NCI-H2227 (cell line): ENCODE data around the gene NHLRC2.
"Not testable (repeated sequence)": the region's sequence is repeated elsewhere in the genome, so short reads cannot be mapped to it uniquely, and the experiment has no call there.

ENCODE experiments used
- DNase-seq: peaks from one replicate; lab custom pipeline; 2025; ENCODE audit not compliant: unreplicated experiment; lab: John Stamatoyannopoulos, UW

The NHLRC2 gene

DNA sequence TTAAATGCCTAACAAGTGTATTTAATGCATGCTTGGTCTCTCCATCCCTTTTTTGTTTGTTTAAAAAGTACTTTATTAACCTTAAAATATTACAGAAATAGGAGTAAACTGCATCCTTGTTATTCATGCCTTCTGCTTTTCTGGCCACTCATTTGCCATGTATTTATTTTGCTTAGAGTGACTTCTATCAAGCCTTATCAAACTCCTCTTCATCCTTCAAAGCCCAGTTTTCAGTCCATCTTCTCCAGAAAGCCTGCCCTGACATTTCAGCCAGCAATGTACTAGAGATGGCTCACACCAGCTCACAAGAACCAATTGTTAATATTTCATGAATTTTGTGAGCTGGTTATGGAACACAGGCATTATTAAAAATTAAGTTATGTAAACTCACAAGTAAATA, 82.8 kb downstream of the NHLRC2 start:
- no peak for DNase-seq

DNA sequence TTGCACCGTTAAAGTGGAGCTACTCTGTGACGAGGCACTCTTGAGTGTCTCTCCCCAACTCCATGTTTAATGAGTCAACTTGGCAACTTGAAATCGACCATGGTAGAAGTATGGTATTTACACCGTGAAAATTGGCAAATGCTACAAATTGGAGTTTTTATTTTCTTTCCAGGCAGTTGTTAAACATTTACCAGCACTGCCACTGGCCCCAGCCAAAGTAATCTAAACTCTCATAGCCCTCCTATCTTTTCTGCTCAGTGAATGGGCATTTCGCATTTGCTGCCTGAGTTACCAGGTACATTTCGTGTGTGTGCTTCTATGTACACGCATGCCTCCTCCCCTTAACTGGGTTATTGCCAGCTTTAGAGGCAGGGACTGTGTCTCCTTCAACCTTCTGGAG, 83.3 kb downstream of the NHLRC2 start:
- DNase-seq: no peak

DNA sequence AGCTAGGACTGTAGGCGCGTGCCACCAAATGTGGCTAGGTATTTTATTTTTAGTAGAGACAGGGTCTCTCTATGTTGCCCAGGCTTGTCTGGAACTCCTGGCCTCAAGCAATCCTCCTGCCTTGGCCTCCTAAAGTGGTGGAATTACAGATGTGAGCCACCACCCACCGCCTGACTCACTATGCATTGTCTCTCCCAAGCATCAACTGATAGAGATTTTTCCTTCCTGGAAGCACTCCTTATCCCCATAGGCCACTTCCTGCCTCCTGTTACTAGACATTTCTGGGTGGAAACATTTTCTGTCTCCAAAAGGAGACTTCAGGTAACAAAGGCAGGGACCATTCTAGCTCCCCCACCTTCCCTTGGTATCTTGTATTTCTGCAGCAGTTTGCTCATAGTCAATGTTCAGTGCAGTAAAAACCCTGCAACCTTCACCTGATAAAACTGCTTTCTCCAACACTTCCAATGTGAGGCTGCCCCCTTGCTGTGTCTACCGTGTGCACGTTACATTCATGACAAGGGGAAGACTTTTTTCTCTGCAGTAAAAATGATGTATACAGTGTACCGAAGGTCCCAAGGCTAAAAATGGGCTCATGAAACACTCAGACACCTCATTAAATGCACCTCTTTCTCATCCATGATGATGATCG, 84.9 kb downstream of the NHLRC2 start:
- DNase-seq: no peak

GRCh38 chr10:113941140-113941539, 86.7 kb downstream of the NHLRC2 start:
- no peak for DNase-seq

- DNase-seq: not testable (repeated sequence)
These were observed 88.7 kb downstream of the NHLRC2 start for GRCh38 chr10:113943196-113943595.

DNA sequence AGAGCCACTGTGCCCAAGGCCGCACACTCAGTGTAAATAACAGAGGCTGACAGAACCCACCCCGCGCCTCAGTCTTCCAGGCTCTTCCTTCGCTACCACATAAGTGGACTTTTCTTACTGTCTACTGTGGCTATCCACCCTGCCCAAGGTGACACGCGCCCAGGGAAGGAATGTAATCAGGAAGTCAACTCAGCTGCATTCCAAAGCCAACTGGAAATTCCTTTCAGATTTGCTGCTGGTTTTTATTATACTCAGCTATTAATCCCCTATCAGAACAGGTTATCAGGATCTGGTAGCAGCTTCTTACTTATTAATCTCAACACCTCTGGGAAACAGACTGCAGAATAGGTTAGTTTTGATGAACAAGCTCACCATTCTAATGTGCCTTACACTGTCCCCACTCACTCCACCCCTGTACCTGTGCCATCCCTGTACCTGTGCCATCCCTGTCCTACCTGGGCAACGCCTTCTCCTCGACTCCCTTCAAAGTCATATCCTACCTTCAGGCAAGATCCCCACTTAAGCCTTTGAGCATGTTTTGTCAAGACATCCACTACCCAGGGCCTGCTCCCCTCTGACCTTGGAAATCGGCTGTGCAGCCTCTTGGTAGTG, 90.7 kb downstream of the NHLRC2 start:
- no peak for DNase-seq

DNA sequence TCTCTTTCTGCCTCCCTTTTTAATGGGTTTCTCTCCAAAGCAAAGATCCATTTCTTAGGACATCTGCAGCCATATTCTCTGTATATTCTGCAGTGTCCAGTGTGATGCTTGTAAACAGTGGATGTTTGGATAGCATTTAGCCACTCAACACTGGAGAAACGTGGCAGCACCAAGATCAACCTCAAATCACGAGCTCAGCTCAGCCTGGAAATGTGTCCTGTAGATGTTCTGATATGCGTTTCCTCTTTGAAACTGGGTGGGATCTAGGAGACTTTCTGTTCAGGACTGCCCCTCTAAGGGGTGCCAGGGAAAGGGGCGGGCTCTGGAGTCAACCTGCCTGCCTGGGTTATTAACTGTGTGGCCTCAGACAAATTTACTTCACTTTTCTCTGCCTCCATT, 91.2 kb downstream of the NHLRC2 start:
- no peak for DNase-seq

DNA sequence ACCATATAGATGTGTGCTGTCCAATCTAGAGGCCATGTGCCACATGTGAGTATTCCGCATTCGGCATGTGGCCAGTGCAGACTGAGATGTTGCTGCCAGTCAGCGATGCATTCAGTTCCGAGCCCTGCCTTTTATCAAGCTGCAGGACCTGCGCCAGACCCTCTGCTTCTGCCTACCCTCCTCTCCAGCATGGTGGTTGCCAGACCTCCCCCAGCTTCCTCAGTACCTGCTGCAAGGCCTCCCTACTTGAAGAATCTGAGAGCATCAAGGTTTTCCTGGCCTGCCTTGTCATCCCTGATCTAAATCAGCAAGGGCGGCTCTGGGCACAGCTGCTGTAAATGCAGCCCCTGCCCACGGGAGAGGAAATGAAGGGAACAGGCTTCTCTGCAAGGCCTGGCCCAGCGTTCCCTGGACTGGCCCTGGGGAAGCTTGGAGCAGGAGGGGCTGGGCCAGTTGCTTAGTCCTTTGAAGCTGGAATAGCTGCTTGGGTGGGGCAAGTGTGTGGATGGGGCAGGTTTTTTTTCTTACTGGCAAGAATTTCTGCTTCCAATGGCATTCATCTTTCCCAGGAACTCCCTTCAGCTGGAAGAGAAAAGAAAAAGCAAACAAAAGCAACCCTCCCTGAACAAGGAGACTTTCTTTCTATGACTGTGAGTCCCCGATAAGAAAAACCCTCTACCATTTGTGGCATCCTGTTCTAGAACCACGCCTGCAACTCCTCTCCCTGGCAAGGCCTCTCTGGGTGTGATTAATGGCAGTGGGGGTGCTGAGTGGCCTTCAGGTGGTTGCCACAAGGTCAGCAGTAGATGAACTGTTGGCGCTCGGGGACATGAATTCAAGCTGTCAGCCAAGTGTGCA, 93.0 kb downstream of the NHLRC2 start:
- DNase-seq: peak; percentile 36

- no peak for DNase-seq
These were observed 93.6 kb downstream of the NHLRC2 start for GRCh38 chr10:113948048-113948447.

GRCh38 chr10:113950268-113950667, 95.8 kb downstream of the NHLRC2 start:
- no peak for DNase-seq

GRCh38 chr10:113953505-113954272, 99.2 kb downstream of the NHLRC2 start:
- no peak for DNase-seq

DNA sequence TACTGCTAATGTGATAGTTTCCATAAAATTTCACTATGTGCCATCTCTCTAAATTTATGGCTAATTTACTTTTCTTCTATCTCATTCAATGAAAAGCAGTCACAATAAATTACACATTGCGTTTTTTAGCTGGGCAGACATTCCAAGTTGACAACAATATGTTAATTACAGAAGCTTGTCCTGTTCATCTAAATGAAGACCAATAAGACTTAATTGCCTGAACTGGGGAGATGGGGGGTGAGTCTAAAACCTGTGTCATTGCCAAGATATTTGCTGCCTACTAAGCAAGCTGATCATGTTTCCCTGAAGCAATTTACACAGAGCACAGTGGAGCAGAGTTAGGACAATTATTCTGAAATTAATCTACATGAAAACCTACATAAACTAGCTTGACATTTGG, 99.9 kb downstream of the NHLRC2 start:
- DNase-seq: no peak

- no peak for DNase-seq
These were observed 102.6 kb downstream of the NHLRC2 start for GRCh38 chr10:113957013-113957412.

GRCh38 chr10:113958631-113959382, 104.3 kb downstream of the NHLRC2 start:
- DNase-seq: peak; percentile 14

- no peak for DNase-seq
These were observed 104.9 kb downstream of the NHLRC2 start for GRCh38 chr10:113959383-113959760.

- DNase-seq: no peak
These were observed 106.2 kb downstream of the NHLRC2 start for GRCh38 chr10:113960617-113961181.

DNA sequence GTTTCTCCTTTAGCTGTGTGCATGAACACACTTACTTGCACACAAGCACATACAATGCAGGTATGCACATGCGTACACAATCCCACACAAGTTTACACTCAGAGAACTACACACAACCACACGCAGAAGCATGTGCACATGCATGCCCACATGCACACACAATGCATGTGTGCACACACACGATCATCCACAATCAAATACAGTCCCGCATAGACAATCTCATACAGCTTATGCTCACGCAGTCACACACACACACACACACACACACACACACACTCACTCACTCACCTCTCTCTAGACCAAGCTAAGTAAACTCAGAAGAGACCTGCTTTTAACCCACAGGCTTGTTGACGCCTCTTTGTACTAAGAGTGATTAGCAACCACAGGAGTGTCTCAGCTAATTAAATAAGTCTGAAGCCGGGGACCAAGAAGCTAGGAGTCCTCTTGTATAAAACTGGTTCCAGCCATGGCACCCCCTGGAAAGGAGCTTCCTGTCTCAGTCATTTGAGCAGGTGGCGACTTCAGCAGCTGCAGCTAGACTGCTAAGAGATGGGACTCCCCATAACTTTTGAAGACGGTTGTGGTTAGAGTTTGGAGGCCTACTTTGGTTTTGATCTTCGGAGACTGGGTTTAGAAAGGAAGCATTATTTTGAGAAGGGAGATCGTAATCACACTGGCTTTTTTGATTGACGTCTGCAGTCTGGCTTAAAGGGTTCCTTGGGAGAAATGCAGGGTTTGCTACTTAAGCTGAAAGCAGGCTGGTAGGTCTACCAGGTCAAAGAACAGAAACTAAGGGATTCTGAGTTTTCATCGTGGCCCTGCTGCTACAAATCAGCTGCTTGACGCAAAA, 106.9 kb downstream of the NHLRC2 start:
- no peak for DNase-seq

- DNase-seq: no peak
These were observed 110.6 kb downstream of the NHLRC2 start for GRCh38 chr10:113965077-113965476.

DNA sequence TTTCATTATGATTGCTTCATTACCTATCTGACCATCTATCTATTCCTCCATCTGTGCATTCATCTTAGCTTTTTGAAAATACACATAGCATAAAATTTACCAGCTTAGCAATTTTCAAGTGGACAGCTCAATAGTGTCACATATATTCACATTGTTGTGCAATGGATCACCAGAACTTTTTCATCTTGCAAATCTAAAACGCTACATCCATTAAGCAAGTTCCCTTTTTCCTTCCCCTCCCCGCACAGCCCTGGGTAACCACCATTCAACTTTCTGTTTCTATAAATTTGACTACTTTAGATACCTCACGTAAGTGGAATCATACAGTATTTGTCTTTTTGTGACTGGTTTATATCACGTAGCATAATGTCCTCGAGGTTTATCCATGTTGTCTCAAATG, 111.2 kb downstream of the NHLRC2 start:
- DNase-seq: no peak
